Tibial nerve (tissue), 4 donors: ENCODE measurements around the gene DPF1. TPM values are rescaled to one million over a fixed set of nuclear protein-coding genes. Genes with fewer than 3 reads are reported as not detected.
A peak's percentile ranks its signal among the peaks of the same experiment; 100 is the strongest.

ENCODE experiments used
- DNase-seq, 2 donors: peaks; one replicate each; pipeline ENCODE4 v3.0.0-alpha.2; 2019; ENCODE audit warnings: low spot score in 2 of 2
- H3K27ac ChIP-seq, 4 donors: fragments of 200-600 bp; sonication (generic) in 3 of 4; one replicate each; pipeline ENCODE4 v1.5.1; 2017 to 2019; ENCODE audit warnings: mild to moderate bottlenecking in 1 of 4
- H3K27me3 ChIP-seq, 2 donors: fragments of 200-600 bp; sonication (generic) in 1 of 2; one replicate each; pipeline versions ENCODE4 v1.5.1 to v1.6.0; 2017 to 2019
- H3K36me3 ChIP-seq, 3 donors: fragments of 200-600 bp; sonication (generic); one replicate each; pipeline ENCODE4 v1.5.1; 2018 to 2019
- H3K4me1 ChIP-seq, 4 donors: fragments of 200-600 bp; sonication (generic) in 3 of 4; one replicate each; pipeline ENCODE4 v1.5.1; 2017 to 2019
- H3K4me3 ChIP-seq, 4 donors: fragments of 200-600 bp; sonication (generic) in 3 of 4; one replicate each; pipeline ENCODE4 v1.5.1; 2017 to 2019; ENCODE audit warnings: mild to moderate bottlenecking in 1 of 4, moderate library complexity in 1 of 4
- H3K9me3 ChIP-seq, 4 donors: fragments of 200-600 bp; sonication (generic) in 3 of 4; one replicate each; pipeline ENCODE4 v1.5.1; 2017 to 2019
- EP300 ChIP-seq, 2 donors: sonication (generic); formaldehyde crosslinking; IDR thresholded peaks; one replicate each; pipeline ENCODE4 v1.6.1; 2017; ENCODE audit warnings: antibody characterized with exemption in 2 of 2, mild to moderate bottlenecking in 1 of 2
- POLR2A ChIP-seq, 2 donors: fragments of 450-650 bp; IDR thresholded peaks; one replicate each; pipeline ENCODE4 v1.6.1; 2017; ENCODE audit warnings: antibody characterized with exemption in 2 of 2, mild to moderate bottlenecking in 2 of 2, moderate library complexity in 2 of 2
- WGBS, 2 donors: methylation state at CpG; one replicate each; pipeline ENCODE4 v1.1.5; 2018; 5-methylcytosine and 5-hydroxymethylcytosine counted together
- total RNA-seq, 4 donors: library from RNA; depleted of rRNA; stranded (reverse); fragments of >200 nt; gene quantifications; one replicate each; pipeline ENCODE4 v1.1.0, GENCODE V29; 2016
- TF ChIP-seq, protein P1 (sequence below), 5 experiments: fragments of 200-600 bp in 3 of 5; fragments of 450-650 bp in 2 of 5; sonication (generic) in 3 of 5; IDR thresholded peaks; one replicate each; pipeline ENCODE4 v1.5.1; 2016 to 2019; ENCODE audit warnings: antibody characterized with exemption in 5 of 5, mild to moderate bottlenecking in 3 of 5, moderate library complexity in 2 of 5

The DPF1 gene
- total RNA-seq, 4 donors from 2014 or later = not detected

DNA sequence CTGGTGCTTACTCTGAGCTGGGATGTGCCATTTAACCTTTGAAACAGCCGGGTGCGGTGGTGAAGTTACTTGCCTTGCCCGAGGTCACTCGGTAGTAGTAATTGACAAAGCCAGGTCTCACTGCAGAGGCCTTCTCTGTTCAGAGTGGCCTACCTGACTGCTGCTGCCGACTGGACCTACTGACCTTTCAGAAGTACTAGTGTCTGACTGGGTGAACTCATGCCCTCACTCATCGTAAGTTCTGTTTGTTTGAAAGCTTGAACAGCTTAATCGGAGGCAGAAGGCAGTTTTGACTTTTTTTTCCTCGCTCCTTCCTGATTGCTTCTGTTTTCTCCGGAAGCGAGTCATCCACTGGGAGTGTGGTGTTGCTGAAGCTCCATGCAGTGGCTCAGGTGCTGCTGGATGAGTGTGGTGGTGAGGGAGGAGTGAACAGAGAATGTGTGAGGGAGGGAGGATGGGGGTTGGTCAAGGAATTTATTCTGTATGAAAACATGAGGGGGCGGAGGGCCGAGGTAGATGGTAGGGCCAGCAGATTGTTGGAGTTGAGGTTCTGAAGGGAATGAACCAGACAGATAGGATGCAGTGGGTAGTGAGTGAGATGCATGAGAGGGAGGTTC is 43.1 kb upstream of the DPF1 start:
- WGBS, 2 donors = 58 to 69% methylated on average over 12 of the region's 12 CpGs
- TF ChIP-seq POLR2A (IDR thresholded peaks at IDR 0.05) = no peak
- no peak for TF ChIP-seq EP300 (IDR thresholded peaks at IDR 0.05)
- TF ChIP-seq, protein P1, sequence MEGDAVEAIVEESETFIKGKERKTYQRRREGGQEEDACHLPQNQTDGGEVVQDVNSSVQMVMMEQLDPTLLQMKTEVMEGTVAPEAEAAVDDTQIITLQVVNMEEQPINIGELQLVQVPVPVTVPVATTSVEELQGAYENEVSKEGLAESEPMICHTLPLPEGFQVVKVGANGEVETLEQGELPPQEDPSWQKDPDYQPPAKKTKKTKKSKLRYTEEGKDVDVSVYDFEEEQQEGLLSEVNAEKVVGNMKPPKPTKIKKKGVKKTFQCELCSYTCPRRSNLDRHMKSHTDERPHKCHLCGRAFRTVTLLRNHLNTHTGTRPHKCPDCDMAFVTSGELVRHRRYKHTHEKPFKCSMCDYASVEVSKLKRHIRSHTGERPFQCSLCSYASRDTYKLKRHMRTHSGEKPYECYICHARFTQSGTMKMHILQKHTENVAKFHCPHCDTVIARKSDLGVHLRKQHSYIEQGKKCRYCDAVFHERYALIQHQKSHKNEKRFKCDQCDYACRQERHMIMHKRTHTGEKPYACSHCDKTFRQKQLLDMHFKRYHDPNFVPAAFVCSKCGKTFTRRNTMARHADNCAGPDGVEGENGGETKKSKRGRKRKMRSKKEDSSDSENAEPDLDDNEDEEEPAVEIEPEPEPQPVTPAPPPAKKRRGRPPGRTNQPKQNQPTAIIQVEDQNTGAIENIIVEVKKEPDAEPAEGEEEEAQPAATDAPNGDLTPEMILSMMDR (IDR thresholded peaks at IDR 0.05) = no peak
- Histone ChIP-seq H3K27me3 (peaks cover 0 to 7% of the 10 kb centered on the region in 2 donors), H3K4me1 (peaks cover 0 to 41% (median 8%) of the 10 kb centered on the region in 4 donors), H3K9me3 (no peaks in the 10 kb centered on the region), H3K4me3 (no peak overlapping the region), H3K27ac (peak overlapping the region in 3 of 4 donors; percentile 1 to 93 (median 55)), H3K36me3 (no peaks in the 10 kb centered on the region)
- no peak for DNase-seq

DNA sequence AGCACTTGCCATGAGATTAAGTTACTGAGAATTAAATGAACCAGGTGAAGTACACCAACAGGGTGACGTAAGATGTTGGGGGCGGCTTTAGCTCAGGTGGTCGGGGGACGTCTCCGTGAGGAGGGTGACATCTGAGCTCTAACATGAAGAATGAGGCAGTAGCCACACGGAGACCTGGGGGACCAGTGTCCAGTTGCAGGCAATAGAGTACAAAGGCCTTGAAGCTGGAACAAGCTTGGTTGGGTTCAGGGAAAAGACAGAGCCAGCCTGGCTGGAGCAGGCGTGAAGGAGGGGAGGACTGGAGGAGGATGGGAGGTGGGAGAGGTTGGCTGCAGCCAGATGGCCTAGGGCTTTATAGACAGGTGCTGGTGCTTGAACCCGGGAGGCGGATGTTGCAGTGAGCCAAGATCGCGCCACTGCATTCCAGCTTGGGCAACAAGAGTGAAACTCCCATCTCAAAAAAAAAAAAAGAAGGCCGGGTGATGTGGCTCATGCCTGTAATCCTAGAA is 42.0 kb upstream of the DPF1 start:
- DNase-seq = no peak
- WGBS, 2 donors = 87 to 92% methylated on average over 12 of the region's 12 CpGs
- Histone ChIP-seq H3K4me3 (peak overlapping the region in 1 of 4 donors; percentile 75), H3K27ac (peak overlapping the region in 2 of 4 donors; percentile 86 to 93), H3K36me3 (no peaks in the 10 kb centered on the region), H3K4me1 (peaks cover 0 to 41% (median 8%) of the 10 kb centered on the region in 4 donors), H3K27me3 (peaks cover 0 to 7% of the 10 kb centered on the region in 2 donors), H3K9me3 (no peaks in the 10 kb centered on the region)
- TF ChIP-seq POLR2A (IDR thresholded peaks at IDR 0.05) = no peak
- TF ChIP-seq, protein P1 (IDR thresholded peaks at IDR 0.05) = no peak
- TF ChIP-seq EP300 (IDR thresholded peaks at IDR 0.05) = no peak

DNA sequence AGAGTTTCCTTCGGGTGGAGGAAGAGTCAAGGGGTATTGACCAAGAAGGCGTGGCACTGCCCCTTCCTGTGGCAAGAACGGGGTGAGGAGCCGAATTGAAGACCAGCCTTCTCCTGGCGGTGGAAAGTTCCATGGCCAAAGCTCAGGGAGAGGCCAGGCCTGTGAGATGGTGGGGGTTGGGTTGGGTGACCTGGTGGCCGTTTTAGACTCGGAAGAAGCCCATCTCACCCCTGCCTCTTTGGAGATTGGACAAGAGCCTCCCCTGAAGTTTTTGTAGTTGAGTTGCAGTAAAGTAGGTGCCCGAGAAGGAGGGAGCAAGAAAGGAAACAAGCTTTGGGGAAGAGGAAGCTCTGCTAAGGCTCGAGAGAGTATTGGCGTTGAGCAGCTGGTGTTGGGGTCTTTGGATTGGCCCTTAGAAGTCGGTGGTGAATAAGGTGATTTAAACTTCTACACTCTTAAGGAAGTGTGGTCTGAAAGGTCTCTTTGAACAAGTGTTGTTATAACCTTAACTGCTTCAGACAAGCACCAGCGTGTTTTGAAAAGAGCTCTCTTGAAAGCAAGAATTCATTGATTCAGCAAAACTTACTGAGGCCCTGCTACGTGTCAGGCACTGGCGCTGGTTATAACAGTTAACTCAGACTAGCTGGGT is 41.3 kb upstream of the DPF1 start:
- no peaks in the 10 kb centered on the region for H3K9me3 ChIP-seq
- H3K4me3 ChIP-seq = peak overlapping the region; percentile 25 to 75 (median 69)
- 43 to 51% methylated on average over 14 of the region's 14 CpGs for WGBS, 2 donors
- peaks cover 0 to 7% of the 10 kb centered on the region in 2 donors for H3K27me3 ChIP-seq
- peaks cover 0 to 41% (median 8%) of the 10 kb centered on the region in 4 donors for H3K4me1 ChIP-seq
- no peaks in the 10 kb centered on the region for H3K36me3 ChIP-seq
- H3K27ac ChIP-seq = peak overlapping the region in 3 of 4 donors; percentile 82 to 93 (median 86)
- no peak for DNase-seq
- TF ChIP-seq EP300 (IDR thresholded peaks at IDR 0.05) (no peak), POLR2A (IDR thresholded peaks at IDR 0.05) (no peak)
- TF ChIP-seq, protein P1 (IDR thresholded peaks at IDR 0.05) = no peak

DNA sequence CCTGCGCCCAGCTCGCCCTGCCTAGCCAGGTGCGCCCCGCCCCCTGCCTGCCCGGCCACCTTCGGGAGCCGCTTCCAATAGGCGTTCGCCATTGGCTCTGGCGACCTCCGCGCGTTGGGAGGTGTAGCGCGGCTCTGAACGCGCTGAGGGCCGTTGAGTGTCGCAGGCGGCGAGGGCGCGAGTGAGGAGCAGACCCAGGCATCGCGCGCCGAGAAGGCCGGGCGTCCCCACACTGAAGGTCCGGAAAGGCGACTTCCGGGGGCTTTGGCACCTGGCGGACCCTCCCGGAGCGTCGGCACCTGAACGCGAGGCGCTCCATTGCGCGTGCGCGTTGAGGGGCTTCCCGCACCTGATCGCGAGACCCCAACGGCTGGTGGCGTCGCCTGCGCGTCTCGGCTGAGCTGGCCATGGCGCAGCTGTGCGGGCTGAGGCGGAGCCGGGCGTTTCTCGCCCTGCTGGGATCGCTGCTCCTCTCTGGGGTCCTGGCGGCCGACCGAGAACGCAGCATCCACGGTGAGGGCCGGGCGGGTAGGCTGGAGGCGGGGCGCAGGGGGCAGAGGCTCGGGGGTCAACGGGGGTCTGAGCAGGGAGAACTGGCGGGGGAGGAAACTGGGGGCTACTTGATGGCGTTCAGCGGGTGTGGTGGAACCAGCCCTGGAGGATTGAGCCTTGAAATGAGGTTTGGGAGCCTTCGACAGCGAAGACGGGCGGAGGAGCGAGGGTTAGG is 40.6 kb upstream of the DPF1 start, which contains the start of gene SPINT2:
Gene SPINT2, plus strand, starts transcription at position 88 of the 727 bp plus-strand sequence. Its CDS starts 320 bp downstream, at position 408.
- H3K4me1 ChIP-seq = peaks cover 0 to 41% (median 8%) of the 10 kb centered on the region in 4 donors
- peaks cover 0 to 7% of the 10 kb centered on the region in 2 donors for H3K27me3 ChIP-seq
- 23 to 32% methylated on average over 18 to 25 of the region's 78 CpGs for WGBS, 2 donors
- TF ChIP-seq POLR2A (IDR thresholded peaks at IDR 0.05) = no peak
- TF ChIP-seq, protein P1 (IDR thresholded peaks at IDR 0.05) = no peak
- TF ChIP-seq EP300 (IDR thresholded peaks at IDR 0.05) = no peak
- peak within 1 kb of the TSS; percentile 25 to 75 (median 69) for H3K4me3 ChIP-seq
- DNase-seq = no peak
- no peaks in the 10 kb centered on the region for H3K9me3 ChIP-seq
- H3K27ac ChIP-seq = peak within 1 kb of the TSS in 3 of 4 donors; percentile 82 to 93 (median 86)
- H3K36me3 ChIP-seq = no peaks in the 10 kb centered on the region
